Measurements from ENCODE around the gene CES5A. TPM values are rescaled to one million over a fixed set of nuclear protein-coding genes. Genes with fewer than 3 reads are reported as not detected.
"Not testable (repeated sequence)": the region's sequence is repeated elsewhere in the genome, so short reads cannot be mapped to it uniquely, and the experiment has no call there.

The CES5A gene
- polyA plus RNA-seq, 2 of the 4 experiments (the other 2 are of a cell fraction) = not detected

DNA sequence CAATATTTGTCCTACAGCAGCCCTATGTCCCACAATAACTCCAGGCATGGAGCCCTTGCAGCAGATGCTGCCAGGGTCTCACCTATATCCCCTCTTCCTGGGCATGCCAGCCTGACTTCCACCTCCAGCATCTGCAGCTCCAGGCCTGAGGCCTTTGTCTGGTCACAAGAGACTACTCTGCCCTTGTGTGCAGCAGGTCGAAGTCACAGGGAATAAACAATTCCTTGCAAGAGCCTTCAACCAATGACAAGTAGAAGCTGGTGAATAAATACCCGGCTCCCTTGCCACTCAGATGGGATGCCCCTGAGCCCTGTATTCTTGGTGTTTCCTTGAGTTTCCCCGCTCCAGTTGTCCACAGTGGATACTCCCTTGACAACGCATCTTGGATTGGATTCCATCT, 65.3 kb downstream of the CES5A start:
- ATAC-seq (no peak), DNase-seq (ENCODE audit: low read depth in 1 of 2, low spot score in 1 of 2) (no peak), FAIRE-seq (no peak)
- no peak overlapping the region for H3K27ac ChIP-seq
- H3K4me1 ChIP-seq = no peaks in the 10 kb centered on the region
- ChIA-PET POLR2A (no interaction called here), CTCF (no interaction called here)
- H3K4me2 ChIP-seq = no peak overlapping the region
- TF ChIP-seq NPAS2 (CRISPR knock-in tag; IDR thresholded peaks at IDR 0.05; ENCODE audit: borderline replicate concordance) (no peak), HDAC2 (IDR thresholded peaks at IDR 0.05) (no peak), ESRRA (IDR thresholded peaks at IDR 0.05; ENCODE audit: borderline replicate concordance, low read length) (no peak), NFE2L2 (conservative IDR thresholded peaks at IDR 0.05; ENCODE audit: low read length) (no peak)
- TF ChIP-seq, protein P1, sequence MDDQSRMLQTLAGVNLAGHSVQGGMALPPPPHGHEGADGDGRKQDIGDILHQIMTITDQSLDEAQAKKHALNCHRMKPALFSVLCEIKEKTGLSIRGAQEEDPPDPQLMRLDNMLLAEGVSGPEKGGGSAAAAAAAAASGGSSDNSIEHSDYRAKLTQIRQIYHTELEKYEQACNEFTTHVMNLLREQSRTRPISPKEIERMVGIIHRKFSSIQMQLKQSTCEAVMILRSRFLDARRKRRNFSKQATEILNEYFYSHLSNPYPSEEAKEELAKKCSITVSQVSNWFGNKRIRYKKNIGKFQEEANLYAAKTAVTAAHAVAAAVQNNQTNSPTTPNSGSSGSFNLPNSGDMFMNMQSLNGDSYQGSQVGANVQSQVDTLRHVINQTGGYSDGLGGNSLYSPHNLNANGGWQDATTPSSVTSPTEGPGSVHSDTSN (IDR thresholded peaks at IDR 0.05) = no peak
- no peaks in the 10 kb centered on the region for H3K9me3 ChIP-seq
- 77% methylated on average over 4 of the region's 4 CpGs for WGBS (ENCODE audit: missing lambda C conversion rate)
- no peak overlapping the region for H3K4me3 ChIP-seq

GRCh38 chr16:55809386-55809785, 65.8 kb downstream of the CES5A start:
- ATAC-seq = peak in 1 of 2 experiments; percentile 42; a peak in 2 of 6 replicates
- H3K9me3 ChIP-seq = no peaks in the 10 kb centered on the region
- no peak overlapping the region for H3K27ac ChIP-seq
- no peaks in the 10 kb centered on the region for H3K4me1 ChIP-seq
- 66% methylated on average over 5 of the region's 5 CpGs for WGBS (ENCODE audit: missing lambda C conversion rate)
- no peak overlapping the region for H3K4me2 ChIP-seq
- ChIA-PET POLR2A (no interaction called here), CTCF (no interaction called here)
- no peak overlapping the region for H3K4me3 ChIP-seq
- DNase-seq (ENCODE audit: low read depth in 1 of 2, low spot score in 1 of 2) = no peak
- FAIRE-seq = no peak
- TF ChIP-seq CHD4 (IDR thresholded peaks at IDR 0.05; ENCODE audit: borderline replicate concordance) (no peak), RFX5 (IDR thresholded peaks at IDR 0.05) (no peak), PHF8 (IDR thresholded peaks at IDR 0.05; ENCODE audit: borderline replicate concordance, low read depth) (no peak), NPAS2 (CRISPR knock-in tag; IDR thresholded peaks at IDR 0.05; ENCODE audit: borderline replicate concordance) (no peak), POLR2AphosphoS2 (conservative IDR thresholded peaks at IDR 0.05; ENCODE audit: low read length) (no peak), CBX8 (IDR thresholded peaks at IDR 0.05) (no peak), EHF (CRISPR knock-in tag; IDR thresholded peaks at IDR 0.05) (no peak), BCL3 (IDR thresholded peaks at IDR 0.05) (no peak), MAZ (IDR thresholded peaks at IDR 0.05; ENCODE audit: borderline replicate concordance, low read depth, low read length) (no peak), NR3C1 (IDR thresholded peaks at IDR 0.05) (no peak), ZSCAN20 (CRISPR knock-in tag; IDR thresholded peaks at IDR 0.05) (no peak), MYC (IDR thresholded peaks at IDR 0.05; ENCODE audit: borderline replicate concordance, low read length) (no peak), JUN (IDR thresholded peaks at IDR 0.05) (no peak)
- TF ChIP-seq, protein P2, sequence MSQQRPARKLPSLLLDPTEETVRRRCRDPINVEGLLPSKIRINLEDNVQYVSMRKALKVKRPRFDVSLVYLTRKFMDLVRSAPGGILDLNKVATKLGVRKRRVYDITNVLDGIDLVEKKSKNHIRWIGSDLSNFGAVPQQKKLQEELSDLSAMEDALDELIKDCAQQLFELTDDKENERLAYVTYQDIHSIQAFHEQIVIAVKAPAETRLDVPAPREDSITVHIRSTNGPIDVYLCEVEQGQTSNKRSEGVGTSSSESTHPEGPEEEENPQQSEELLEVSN (IDR thresholded peaks at IDR 0.05; ENCODE audit: borderline replicate concordance, low read depth) = no peak

GRCh38 chr16:55808286-55808685, 66.9 kb downstream of the CES5A start:
- FAIRE-seq; POLR2A ChIA-PET; H3K4me1 ChIP-seq; ATAC-seq; DNase-seq (ENCODE audit: low read depth in 1 of 2, low spot score in 1 of 2); H3K27ac ChIP-seq; H3K4me3 ChIP-seq; H3K4me2 ChIP-seq; H3K9me3 ChIP-seq; CTCF ChIA-PET: not testable (repeated sequence)
- whole genome bisulfite sequencing (ENCODE audit: missing lambda C conversion rate) = 100% methylated on average over 1 of the region's 1 CpG

- ATAC-seq; FAIRE-seq; H3K4me2 ChIP-seq; H3K4me1 ChIP-seq; CTCF ChIA-PET; H3K9me3 ChIP-seq; DNase-seq (ENCODE audit: low read depth in 1 of 2, low spot score in 1 of 2); POLR2A ChIA-PET; H3K27ac ChIP-seq; H3K4me3 ChIP-seq: not testable (repeated sequence)
- WGBS (ENCODE audit: missing lambda C conversion rate) = no CpG with 5 or more reads among the region's 6 CpGs
Observed at GRCh38 chr16:55805104-55805503, 70.1 kb downstream of the CES5A start.

- H3K4me2 ChIP-seq; ATAC-seq; H3K27ac ChIP-seq; H3K9me3 ChIP-seq; POLR2A ChIA-PET; DNase-seq (ENCODE audit: low read depth in 1 of 2, low spot score in 1 of 2); H3K4me3 ChIP-seq; H3K4me1 ChIP-seq; FAIRE-seq; CTCF ChIA-PET: not testable (repeated sequence)
- no CpG with 5 or more reads among the region's 8 CpGs for WGBS (ENCODE audit: missing lambda C conversion rate)
Observed at GRCh38 chr16:55803681-55804080, 71.5 kb downstream of the CES5A start.
